GM08714 (cell line): ENCODE results near the gene C12orf76.

Experiments used
- H3K4me3 ChIP-seq: fragments of 200-500 bp; sonication (Bioruptor generic); 2 replicates; pipeline ENCODE4 v1.5.1; 2014; ENCODE audit warnings: mild to moderate bottlenecking, low read length, inconsistent platforms
- ZNF274 ChIP-seq: IDR thresholded peaks from 2 replicates; pipeline ENCODE4 v1.6.1; 2012; ENCODE audit warnings: mild to moderate bottlenecking, low read depth, low read length

C12orf76 gene

GRCh38 chr12:109998904-109999648, 49.2 kb downstream of the C12orf76 start, which contains the start of gene ANKRD13A:
TSS of gene ANKRD13A (plus strand) at chr12:109999430. CDS start at chr12:109999689, 259 bp downstream.
- TF ChIP-seq ZNF274, result no peak

GRCh38 chr12:109998241-109998903, 50.0 kb downstream of the C12orf76 start:
- no peak for TF ChIP-seq ZNF274
- H3K4me3 ChIP-seq, result peak overlapping the region; percentile 68; the same call in 1 of the 2 replicates

More at GRCh38 chr12:109998904-109999648, 49.2 kb downstream of the C12orf76 start, which contains the start of gene ANKRD13A:
- peak within 1 kb of the TSS; percentile 68 for H3K4me3 ChIP-seq

- TF ChIP-seq ZNF274, result no peak
- no peak overlapping the region for H3K4me3 ChIP-seq
These were observed 50.9 kb downstream of the C12orf76 start for GRCh38 chr12:109997393-109997792.

- peak overlapping the region; percentile 84; the same call in 1 of the 2 replicates for H3K4me3 ChIP-seq
- no peak for TF ChIP-seq ZNF274
These were observed 51.9 kb downstream of the C12orf76 start for GRCh38 chr12:109996483-109996853.

DNA sequence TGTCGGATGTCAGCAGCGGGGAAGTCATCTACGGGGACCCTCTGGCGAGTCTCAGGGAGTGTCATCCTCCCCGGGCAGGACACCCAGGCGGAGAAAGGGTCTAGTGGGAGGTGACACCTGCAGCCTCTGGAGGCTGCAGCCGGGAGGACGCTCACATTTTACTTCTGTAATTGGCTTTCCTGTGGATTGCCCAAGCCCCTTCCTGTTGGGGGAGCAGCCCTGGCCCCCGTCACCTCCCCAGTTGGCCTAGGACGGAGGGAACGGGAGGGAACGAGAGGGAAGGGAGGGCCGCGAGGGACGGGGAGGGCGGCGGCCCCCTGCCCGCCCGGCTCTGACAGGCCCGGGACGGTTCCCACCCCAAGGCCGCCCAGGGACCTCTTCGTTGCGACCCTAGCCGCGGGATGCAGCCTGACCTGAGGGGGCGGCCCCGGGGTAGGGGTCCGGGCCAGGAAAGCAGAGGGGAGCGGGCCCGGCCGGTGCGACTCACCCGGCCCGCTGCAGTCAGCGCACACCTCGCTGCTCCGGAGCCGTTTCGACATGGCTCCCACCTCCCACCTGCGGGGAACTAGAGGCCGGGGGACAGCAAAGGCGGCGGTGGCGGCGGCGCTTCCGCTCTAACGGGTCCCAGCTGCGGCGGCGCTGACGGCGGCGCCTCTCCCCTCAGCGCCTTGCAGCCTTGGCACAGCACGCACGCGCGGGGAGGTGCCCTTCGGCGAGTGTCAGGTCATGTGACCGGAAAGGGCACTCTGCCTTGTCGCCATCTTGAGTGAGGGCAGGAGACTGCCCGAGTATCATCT, 52.4 kb downstream of the C12orf76 start, which contains the start of gene GIT2:
GIT2 (minus strand) TSS at position 683 of the 797 bp plus-strand sequence; CDS start at position 539, 144 bp downstream.
- peak within 1 kb of the TSS; percentile 84 for H3K4me3 ChIP-seq
- no peak for TF ChIP-seq ZNF274

DNA sequence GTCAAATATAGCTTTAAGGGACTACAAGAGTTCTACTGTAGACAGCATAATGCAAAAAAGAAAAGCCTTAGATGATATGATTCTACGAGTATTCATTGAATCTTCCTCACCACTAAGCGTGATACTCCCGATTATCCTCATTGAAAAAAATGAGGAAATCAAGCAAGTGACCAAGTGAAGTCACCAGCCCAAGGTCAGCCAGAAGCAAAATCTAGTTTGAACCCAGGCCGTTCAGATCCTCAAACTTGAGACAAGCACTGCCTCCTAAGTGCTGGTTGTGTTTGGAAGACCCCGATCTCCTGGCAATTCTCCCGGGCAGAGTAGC, 53.0 kb downstream of the C12orf76 start:
- peak overlapping the region; percentile 84 for H3K4me3 ChIP-seq
- TF ChIP-seq ZNF274, result no peak

DNA sequence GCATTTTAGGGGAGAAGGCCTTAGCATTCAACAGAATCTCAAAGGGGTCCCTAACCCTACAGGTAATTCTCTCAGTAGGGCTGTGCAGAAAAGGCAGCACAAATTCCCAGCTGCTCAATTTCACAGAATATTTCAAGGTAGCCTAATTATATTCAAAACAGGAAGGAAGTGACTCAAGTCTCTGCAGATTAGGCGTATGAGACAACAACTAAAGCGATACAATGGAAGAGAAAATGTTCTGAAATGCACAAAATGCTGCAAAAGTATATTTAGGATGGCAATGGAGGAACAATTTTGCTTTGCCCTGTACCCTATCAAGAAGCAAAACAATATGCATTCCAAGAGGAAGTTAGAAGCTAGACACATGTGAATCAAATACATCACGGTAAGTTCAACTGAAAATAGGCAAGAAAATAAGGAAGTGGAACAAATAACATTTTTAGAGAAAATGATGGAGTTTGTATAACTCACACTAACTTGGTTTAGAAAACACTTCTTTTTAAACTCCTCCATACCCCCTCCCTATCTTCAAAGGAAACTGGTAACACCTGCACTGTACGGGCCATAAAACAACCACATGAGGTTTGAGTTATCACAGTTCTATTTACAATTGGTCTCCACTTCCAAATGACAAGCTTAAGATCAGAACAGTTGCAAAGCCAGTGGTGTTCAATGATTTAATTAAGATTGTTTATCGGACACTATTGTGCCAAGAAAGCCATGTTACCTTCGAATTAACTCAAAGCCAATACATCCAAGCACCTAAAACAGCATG, 53.7 kb downstream of the C12orf76 start:
- H3K4me3 ChIP-seq, result peak overlapping the region; percentile 84
- no peak for TF ChIP-seq ZNF274

DNA sequence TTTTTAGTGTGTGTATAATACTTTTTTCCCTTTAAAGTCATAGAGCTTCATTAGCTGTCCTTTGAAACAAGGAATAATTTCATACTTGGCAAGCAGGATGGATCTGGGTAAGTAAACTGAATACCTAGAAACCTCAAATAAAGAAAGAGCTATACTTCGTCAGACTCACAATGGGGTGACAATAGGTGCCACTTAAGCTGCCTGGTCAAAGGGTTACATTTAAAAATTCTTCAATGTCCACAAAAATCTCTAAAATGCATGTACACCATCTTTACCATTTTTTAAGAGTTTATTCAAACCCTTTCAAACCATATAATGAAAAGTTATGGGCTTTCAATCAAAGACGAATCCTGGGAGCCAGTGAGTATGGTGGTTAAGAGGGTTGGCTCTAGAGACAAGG, 55.2 kb downstream of the C12orf76 start:
- no peak for TF ChIP-seq ZNF274
- no peak overlapping the region for H3K4me3 ChIP-seq

DNA sequence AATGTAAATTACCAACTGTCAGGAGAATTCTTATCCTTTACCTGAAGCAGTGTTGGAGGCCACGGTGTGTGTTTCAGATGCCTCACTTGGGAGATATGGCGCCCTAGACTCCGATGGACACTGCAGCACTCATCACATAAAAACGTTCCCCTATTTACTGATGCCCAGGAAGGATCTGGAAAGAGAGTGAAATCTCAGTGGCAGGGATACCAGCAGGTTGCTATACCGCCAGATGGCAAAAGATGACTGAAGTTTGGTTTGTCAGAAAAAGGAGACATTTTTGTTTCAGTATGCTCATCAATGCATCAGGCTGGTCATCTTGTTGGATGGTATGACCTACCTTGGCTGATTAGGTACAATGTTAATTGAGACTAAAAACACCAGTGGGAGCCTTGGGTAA, 56.7 kb downstream of the C12orf76 start:
- H3K4me3 ChIP-seq, result no peak overlapping the region
- no peak for TF ChIP-seq ZNF274
